Endodermal cell (in vitro differentiated cells): ENCODE data around the gene ZNF827. TPM values are rescaled to one million over a fixed set of nuclear protein-coding genes. Genes with fewer than 3 reads are reported as not detected.

Experiments
- DNase-seq: peaks from one replicate; pipeline ENCODE4 v3.0.0-alpha.2; 2017
- H3K27ac ChIP-seq: 2 replicates; pipeline ENCODE4 v1.5.1; 2013; ENCODE audit warnings: mild to moderate bottlenecking, low read depth, low read length, moderate library complexity
- H3K27me3 ChIP-seq: 2 replicates; pipeline ENCODE4 v1.6.1; 2013; ENCODE audit warnings: mild to moderate bottlenecking, low read length, moderate library complexity; ENCODE audit not compliant: insufficient read depth, control insufficient read depth, poor library complexity, severe bottlenecking
- H3K36me3 ChIP-seq: 2 replicates; pipeline ENCODE4 v1.7.0; 2013; ENCODE audit warnings: mild to moderate bottlenecking, low read length, moderate library complexity; ENCODE audit not compliant: control insufficient read depth, insufficient read depth
- H3K4me1 ChIP-seq: one replicate; pipeline ENCODE4 v1.7.0; 2013; ENCODE audit warnings: low read length; ENCODE audit not compliant: control insufficient read depth, insufficient read depth
- H3K4me3 ChIP-seq: 2 replicates; pipeline ENCODE4 v1.5.1; 2013; ENCODE audit warnings: mild to moderate bottlenecking, low read length, moderate library complexity
- H3K9ac ChIP-seq: 2 replicates; pipeline ENCODE4 v1.6.1; 2013; ENCODE audit warnings: mild to moderate bottlenecking, low read length, moderate library complexity; ENCODE audit not compliant: poor library complexity, severe bottlenecking; ENCODE audit errors: extremely low read depth
- H3K9me3 ChIP-seq: 2 replicates; pipeline ENCODE4 v1.6.1; 2013; ENCODE audit warnings: mild to moderate bottlenecking, low read length, moderate library complexity; ENCODE audit not compliant: control insufficient read depth
- H3K27ac Mint-ChIP-seq: 2 replicates; pipeline ENCODE4 v1.8.0; 2020; ENCODE audit warnings: mixed read lengths
- H3K27me3 Mint-ChIP-seq: 2 replicates; pipeline ENCODE4 v1.8.0; 2021; ENCODE audit warnings: mild to moderate bottlenecking, mixed read lengths; ENCODE audit not compliant: insufficient read depth
- H3K36me3 Mint-ChIP-seq: 2 replicates; pipeline ENCODE4 v1.8.0; 2020; ENCODE audit warnings: low read depth, mixed read lengths
- H3K4me1 Mint-ChIP-seq: 2 replicates; pipeline ENCODE4 v1.8.0; 2020; ENCODE audit warnings: mixed read lengths
- H3K4me3 Mint-ChIP-seq: 2 replicates; pipeline ENCODE4 v1.8.0; 2020; ENCODE audit warnings: mild to moderate bottlenecking, moderate library complexity, mixed read lengths
- H3K9me3 Mint-ChIP-seq: 2 replicates; pipeline ENCODE4 v1.8.0; 2020; ENCODE audit warnings: mild to moderate bottlenecking, mixed read lengths
- WGBS, 2 experiments: methylation state at CpG; one replicate each; pipeline versions ENCODE4 v1.1.5 to v1.1.7; 2013; ENCODE audit warnings: missing lambda C conversion rate in 2 of 2, mixed read lengths in 1 of 2; ENCODE audit not compliant: insufficient coverage in 1 of 2, insufficient read length in 1 of 2; 5-methylcytosine and 5-hydroxymethylcytosine counted together
- total RNA-seq, 2 donors: library from RNA; stranded (reverse); fragmentation: NEBNext Ultra II Directional in 1 of 2; extraction: Animal tissue kit (Norgen Biotek cat#: 25700) in 1 of 2; gene quantifications; 2 replicates in 1 of 2; 3 replicates in 1 of 2; pipeline ENCODE4 v1.2.1, GENCODE V29; 2021
- TF ChIP-seq, protein P1 (sequence below): fragments of 200-600 bp; sonication (generic); conservative IDR thresholded peaks from 2 replicates; pipeline ENCODE4 v1.5.0; 2021; ENCODE audit warnings: antibody characterized with exemption, mild to moderate bottlenecking

Gene ZNF827
- total RNA-seq, 2 donors from 2014 or later, result 33.0 to 34.9 TPM

- H3K27ac Mint-ChIP-seq, result no peak overlapping the region
These were observed 162.4 kb downstream of the ZNF827 start for GRCh38 chr4:145776208-145776607.

DNA sequence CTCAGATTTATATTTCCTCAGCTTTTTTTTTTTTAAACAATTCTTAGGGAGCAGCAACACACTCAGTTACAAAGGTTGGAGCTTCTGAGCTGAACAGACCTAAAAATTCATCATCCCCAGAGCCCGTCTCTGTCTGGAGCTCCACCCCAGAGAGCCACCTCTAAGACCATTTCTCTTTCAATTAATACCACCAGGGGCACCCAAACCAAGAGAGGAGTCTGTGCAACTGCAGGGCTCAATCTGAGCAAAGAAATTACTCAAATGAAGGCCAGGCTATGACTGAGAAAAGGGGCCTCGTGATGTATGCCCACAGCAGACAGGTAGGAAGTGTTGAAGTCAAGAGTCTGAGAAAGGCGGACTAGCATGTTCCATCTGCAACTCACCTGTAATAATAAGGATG lies 163.2 kb downstream of the ZNF827 start:
- Histone ChIP-seq H3K4me1 (peaks cover 10% of the 10 kb centered on the region), H3K27ac (no peak overlapping the region), H3K4me3 (no peak overlapping the region), H3K9ac (no peak overlapping the region), H3K27me3 (no peaks in the 10 kb centered on the region), H3K9me3 (no peaks in the 10 kb centered on the region), H3K36me3 (peaks cover 68% of the 10 kb centered on the region)
- no peak for DNase-seq
- Mint-ChIP-seq H3K4me1 (peaks cover 17% of the 10 kb centered on the region), H3K4me3 (no peak overlapping the region), H3K9me3 (no peaks in the 10 kb centered on the region), H3K27ac (no peak overlapping the region), H3K27me3 (no peaks in the 10 kb centered on the region), H3K36me3 (peaks cover 53% of the 10 kb centered on the region)
- WGBS, 2 experiments, result 90 to 100% methylated on average over 2 to 3 of the region's 3 CpGs
- TF ChIP-seq, protein P1, sequence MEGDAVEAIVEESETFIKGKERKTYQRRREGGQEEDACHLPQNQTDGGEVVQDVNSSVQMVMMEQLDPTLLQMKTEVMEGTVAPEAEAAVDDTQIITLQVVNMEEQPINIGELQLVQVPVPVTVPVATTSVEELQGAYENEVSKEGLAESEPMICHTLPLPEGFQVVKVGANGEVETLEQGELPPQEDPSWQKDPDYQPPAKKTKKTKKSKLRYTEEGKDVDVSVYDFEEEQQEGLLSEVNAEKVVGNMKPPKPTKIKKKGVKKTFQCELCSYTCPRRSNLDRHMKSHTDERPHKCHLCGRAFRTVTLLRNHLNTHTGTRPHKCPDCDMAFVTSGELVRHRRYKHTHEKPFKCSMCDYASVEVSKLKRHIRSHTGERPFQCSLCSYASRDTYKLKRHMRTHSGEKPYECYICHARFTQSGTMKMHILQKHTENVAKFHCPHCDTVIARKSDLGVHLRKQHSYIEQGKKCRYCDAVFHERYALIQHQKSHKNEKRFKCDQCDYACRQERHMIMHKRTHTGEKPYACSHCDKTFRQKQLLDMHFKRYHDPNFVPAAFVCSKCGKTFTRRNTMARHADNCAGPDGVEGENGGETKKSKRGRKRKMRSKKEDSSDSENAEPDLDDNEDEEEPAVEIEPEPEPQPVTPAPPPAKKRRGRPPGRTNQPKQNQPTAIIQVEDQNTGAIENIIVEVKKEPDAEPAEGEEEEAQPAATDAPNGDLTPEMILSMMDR, result peak; percentile 47

More at GRCh38 chr4:145776208-145776607, 162.4 kb downstream of the ZNF827 start:
- WGBS, 2 experiments, result 98 to 100% methylated on average over 1 to 4 of the region's 4 CpGs
- Histone ChIP-seq H3K27me3 (no peaks in the 10 kb centered on the region), H3K4me1 (peaks cover 10% of the 10 kb centered on the region), H3K36me3 (peaks cover 71% of the 10 kb centered on the region), H3K9ac (no peak overlapping the region), H3K4me3 (no peak overlapping the region), H3K9me3 (no peaks in the 10 kb centered on the region), H3K27ac (no peak overlapping the region)
- H3K4me3 Mint-ChIP-seq, result no peak overlapping the region
- TF ChIP-seq, protein P1, result no peak
- no peak for DNase-seq
- H3K9me3 Mint-ChIP-seq, result no peaks in the 10 kb centered on the region
- no peaks in the 10 kb centered on the region for H3K27me3 Mint-ChIP-seq
- peaks cover 57% of the 10 kb centered on the region for H3K36me3 Mint-ChIP-seq
- H3K4me1 Mint-ChIP-seq, result peaks cover 13% of the 10 kb centered on the region

- Mint-ChIP-seq H3K27ac (no peak overlapping the region), H3K4me3 (no peak overlapping the region), H3K36me3 (peaks cover 51% of the 10 kb centered on the region), H3K9me3 (no peaks in the 10 kb centered on the region), H3K4me1 (peaks cover 17% of the 10 kb centered on the region), H3K27me3 (no peaks in the 10 kb centered on the region)
- TF ChIP-seq, protein P1, result no peak
- Histone ChIP-seq H3K9me3 (no peaks in the 10 kb centered on the region), H3K27ac (no peak overlapping the region), H3K36me3 (peaks cover 68% of the 10 kb centered on the region), H3K4me1 (peaks cover 10% of the 10 kb centered on the region), H3K4me3 (no peak overlapping the region), H3K9ac (no peak overlapping the region), H3K27me3 (no peaks in the 10 kb centered on the region)
- DNase-seq, result no peak
- WGBS, 2 experiments, result 97 to 98% methylated on average over 6 of the region's 6 CpGs
These were observed 164.2 kb downstream of the ZNF827 start for GRCh38 chr4:145774473-145774872.
